GM12865 (cell line): ENCODE data around the gene CDC42BPA.

ENCODE experiments used
- DNase-seq: peaks from one replicate; pipeline ENCODE4 v3.0.0; 2010; ENCODE audit warnings: low read depth
- H3K4me3 ChIP-seq: 2 replicates; pipeline ENCODE4 v1.5.1; 2011; ENCODE audit warnings: mild to moderate bottlenecking, low read depth, low read length, control low read depth
- CTCF ChIP-seq: IDR thresholded peaks from 2 replicates; pipeline ENCODE4 v1.5.1; 2011; ENCODE audit warnings: low read length, control low read depth, low read depth, inconsistent platforms; ENCODE audit not compliant: insufficient read depth; ENCODE audit errors: missing control alignments

The CDC42BPA gene

GRCh38 chr1:226987179-226987536 is 331.1 kb downstream of the CDC42BPA start:
- TF ChIP-seq CTCF = no peak
- no peak for DNase-seq
- H3K4me3 ChIP-seq = no peak overlapping the region

- no peak for DNase-seq
- TF ChIP-seq CTCF = no peak
- H3K4me3 ChIP-seq = no peak overlapping the region
These were observed 331.7 kb downstream of the CDC42BPA start for GRCh38 chr1:226986496-226987178.

GRCh38 chr1:226985839-226986463 is 332.3 kb downstream of the CDC42BPA start:
- no peak overlapping the region for H3K4me3 ChIP-seq
- TF ChIP-seq CTCF = no peak
- DNase-seq = no peak

DNA sequence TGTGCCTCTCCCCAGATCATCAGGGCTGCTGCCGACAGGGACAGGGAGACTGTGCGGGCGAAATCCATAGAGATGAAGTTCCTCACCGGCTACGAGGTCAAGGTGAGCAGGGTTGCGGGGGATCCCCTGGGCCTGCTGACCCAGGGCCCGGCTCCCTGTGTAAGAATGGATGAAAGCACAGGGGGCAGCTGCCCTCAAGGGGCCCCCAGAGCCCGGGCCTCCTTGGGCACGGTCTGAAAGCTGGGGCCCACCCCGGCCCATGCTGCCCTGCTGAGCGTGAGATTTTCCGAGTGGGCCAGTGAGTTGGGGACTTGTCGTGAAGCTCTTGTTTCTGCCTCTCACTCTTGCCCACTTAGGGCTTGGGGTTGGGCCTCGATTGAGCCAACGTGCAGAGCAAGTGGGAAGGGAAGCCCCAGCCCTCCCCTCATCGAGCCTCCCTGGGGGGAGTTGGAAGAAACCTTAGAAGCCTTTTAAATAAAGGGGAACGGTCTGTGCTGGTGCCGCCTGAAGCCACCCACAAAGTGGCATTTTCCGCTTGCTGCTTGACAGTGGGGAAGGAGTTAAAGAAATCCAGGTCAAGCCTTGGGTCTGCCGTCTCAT is 333.0 kb downstream of the CDC42BPA start:
- H3K4me3 ChIP-seq = no peak overlapping the region
- no peak for TF ChIP-seq CTCF
- no peak for DNase-seq

GRCh38 chr1:226984521-226985238 is 333.6 kb downstream of the CDC42BPA start:
- no peak for TF ChIP-seq CTCF
- DNase-seq = no peak
- no peak overlapping the region for H3K4me3 ChIP-seq

DNA sequence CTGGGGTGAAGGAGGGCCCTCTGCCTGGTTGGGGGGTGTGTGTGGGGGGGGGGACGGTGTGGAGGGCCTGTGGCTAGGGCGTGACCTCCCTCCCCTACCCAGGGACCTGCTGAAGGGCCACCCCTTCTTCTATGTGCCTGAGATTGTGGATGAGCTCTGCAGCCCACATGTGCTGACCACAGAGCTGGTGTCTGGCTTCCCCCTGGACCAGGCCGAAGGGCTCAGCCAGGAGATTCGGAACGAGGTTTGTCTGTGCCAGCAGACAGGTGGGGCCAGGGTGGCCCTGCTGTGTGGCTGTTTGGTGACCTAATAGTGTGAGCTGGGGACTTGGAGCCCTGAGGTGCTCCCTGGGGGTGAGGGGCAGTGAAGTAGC is 334.3 kb downstream of the CDC42BPA start:
- H3K4me3 ChIP-seq = no peak overlapping the region
- TF ChIP-seq CTCF = no peak
- DNase-seq = no peak
